ENCODE data around the gene OPRD1.

DNA sequence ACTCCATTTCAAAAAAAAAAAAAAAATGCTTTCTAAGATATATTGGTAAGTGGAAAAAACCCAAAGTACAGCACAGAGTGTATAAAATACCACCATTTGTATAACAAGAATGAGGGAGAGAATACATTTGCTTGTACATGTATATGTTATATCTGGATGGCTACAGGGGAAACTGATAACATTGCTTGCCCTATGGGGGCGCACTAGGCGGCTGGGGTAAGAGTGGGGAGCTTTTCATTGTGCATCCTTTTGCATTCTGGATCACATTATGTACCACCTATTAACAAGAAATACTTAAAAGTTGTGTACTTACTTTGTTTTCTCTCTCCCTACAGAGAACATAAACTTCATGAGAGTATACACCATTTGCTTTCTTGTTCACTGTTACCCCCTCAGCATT lies 28.6 kb upstream of the OPRD1 start:
- no peak for TF ChIP-seq RARB (CRISPR knock-in tag; IDR thresholded peaks at IDR 0.05)
- TF ChIP-seq, protein P1, sequence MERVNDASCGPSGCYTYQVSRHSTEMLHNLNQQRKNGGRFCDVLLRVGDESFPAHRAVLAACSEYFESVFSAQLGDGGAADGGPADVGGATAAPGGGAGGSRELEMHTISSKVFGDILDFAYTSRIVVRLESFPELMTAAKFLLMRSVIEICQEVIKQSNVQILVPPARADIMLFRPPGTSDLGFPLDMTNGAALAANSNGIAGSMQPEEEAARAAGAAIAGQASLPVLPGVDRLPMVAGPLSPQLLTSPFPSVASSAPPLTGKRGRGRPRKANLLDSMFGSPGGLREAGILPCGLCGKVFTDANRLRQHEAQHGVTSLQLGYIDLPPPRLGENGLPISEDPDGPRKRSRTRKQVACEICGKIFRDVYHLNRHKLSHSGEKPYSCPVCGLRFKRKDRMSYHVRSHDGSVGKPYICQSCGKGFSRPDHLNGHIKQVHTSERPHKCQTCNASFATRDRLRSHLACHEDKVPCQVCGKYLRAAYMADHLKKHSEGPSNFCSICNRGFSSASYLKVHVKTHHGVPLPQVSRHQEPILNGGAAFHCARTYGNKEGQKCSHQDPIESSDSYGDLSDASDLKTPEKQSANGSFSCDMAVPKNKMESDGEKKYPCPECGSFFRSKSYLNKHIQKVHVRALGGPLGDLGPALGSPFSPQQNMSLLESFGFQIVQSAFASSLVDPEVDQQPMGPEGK (CRISPR knock-in tag; IDR thresholded peaks at IDR 0.05; ENCODE audit: borderline replicate concordance), result no peak
- TF ChIP-seq BACH2 (CRISPR knock-in tag; IDR thresholded peaks at IDR 0.05; ENCODE audit: borderline replicate concordance), result no peak
- TF ChIP-seq, protein P2, sequence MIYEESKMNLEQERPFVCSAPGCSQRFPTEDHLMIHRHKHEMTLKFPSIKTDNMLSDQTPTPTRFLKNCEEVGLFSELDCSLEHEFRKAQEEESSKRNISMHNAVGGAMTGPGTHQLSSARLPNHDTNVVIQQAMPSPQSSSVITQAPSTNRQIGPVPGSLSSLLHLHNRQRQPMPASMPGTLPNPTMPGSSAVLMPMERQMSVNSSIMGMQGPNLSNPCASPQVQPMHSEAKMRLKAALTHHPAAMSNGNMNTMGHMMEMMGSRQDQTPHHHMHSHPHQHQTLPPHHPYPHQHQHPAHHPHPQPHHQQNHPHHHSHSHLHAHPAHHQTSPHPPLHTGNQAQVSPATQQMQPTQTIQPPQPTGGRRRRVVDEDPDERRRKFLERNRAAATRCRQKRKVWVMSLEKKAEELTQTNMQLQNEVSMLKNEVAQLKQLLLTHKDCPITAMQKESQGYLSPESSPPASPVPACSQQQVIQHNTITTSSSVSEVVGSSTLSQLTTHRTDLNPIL (CRISPR knock-in tag; IDR thresholded peaks at IDR 0.05; ENCODE audit: low read depth), result no peak
- TF ChIP-seq ISL1 (CRISPR knock-in tag; IDR thresholded peaks at IDR 0.05), result no peak
- TF ChIP-seq ZNF70 (CRISPR knock-in tag; IDR thresholded peaks at IDR 0.05), result no peak
- no peak for TF ChIP-seq ARNTL (CRISPR knock-in tag; IDR thresholded peaks at IDR 0.05; ENCODE audit: borderline replicate concordance, low read depth)
- TF ChIP-seq ZC3H10 (CRISPR knock-in tag; IDR thresholded peaks at IDR 0.05), result no peak
- no peak for TF ChIP-seq ZFP3 (CRISPR knock-in tag; IDR thresholded peaks at IDR 0.05)
- TF ChIP-seq TOX (CRISPR knock-in tag; IDR thresholded peaks at IDR 0.05; ENCODE audit: borderline replicate concordance), result no peak
- no peak for TF ChIP-seq SNAI2 (CRISPR knock-in tag; IDR thresholded peaks at IDR 0.05)
- TF ChIP-seq, protein P3, sequence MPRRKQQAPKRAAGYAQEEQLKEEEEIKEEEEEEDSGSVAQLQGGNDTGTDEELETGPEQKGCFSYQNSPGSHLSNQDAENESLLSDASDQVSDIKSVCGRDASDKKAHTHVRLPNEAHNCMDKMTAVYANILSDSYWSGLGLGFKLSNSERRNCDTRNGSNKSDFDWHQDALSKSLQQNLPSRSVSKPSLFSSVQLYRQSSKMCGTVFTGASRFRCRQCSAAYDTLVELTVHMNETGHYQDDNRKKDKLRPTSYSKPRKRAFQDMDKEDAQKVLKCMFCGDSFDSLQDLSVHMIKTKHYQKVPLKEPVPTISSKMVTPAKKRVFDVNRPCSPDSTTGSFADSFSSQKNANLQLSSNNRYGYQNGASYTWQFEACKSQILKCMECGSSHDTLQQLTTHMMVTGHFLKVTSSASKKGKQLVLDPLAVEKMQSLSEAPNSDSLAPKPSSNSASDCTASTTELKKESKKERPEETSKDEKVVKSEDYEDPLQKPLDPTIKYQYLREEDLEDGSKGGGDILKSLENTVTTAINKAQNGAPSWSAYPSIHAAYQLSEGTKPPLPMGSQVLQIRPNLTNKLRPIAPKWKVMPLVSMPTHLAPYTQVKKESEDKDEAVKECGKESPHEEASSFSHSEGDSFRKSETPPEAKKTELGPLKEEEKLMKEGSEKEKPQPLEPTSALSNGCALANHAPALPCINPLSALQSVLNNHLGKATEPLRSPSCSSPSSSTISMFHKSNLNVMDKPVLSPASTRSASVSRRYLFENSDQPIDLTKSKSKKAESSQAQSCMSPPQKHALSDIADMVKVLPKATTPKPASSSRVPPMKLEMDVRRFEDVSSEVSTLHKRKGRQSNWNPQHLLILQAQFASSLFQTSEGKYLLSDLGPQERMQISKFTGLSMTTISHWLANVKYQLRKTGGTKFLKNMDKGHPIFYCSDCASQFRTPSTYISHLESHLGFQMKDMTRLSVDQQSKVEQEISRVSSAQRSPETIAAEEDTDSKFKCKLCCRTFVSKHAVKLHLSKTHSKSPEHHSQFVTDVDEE (CRISPR knock-in tag; IDR thresholded peaks at IDR 0.05), result no peak
- TF ChIP-seq OSR1 (CRISPR knock-in tag; IDR thresholded peaks at IDR 0.05), result no peak
- TF ChIP-seq ZFP30 (CRISPR knock-in tag; IDR thresholded peaks at IDR 0.05), result no peak

All from SK-N-SH treated with all-trans-retinoic acid at 6 μM for 48 hours (cell line).